ENCODE results near the gene VAV3. TPM values are rescaled to one million over a fixed set of nuclear protein-coding genes. Genes with fewer than 3 reads are reported as not detected.
A peak's percentile ranks its signal among the peaks of the same experiment; 100 is the strongest.

VAV3 gene
- total and polyA plus RNA-seq, 10 of the 15 experiments (the other 5 are each of a cell fraction or from before 2014, with no cell fraction given): 0.84 to 5.5 (median 3.4) TPM

- TF ChIP-seq, protein P1, sequence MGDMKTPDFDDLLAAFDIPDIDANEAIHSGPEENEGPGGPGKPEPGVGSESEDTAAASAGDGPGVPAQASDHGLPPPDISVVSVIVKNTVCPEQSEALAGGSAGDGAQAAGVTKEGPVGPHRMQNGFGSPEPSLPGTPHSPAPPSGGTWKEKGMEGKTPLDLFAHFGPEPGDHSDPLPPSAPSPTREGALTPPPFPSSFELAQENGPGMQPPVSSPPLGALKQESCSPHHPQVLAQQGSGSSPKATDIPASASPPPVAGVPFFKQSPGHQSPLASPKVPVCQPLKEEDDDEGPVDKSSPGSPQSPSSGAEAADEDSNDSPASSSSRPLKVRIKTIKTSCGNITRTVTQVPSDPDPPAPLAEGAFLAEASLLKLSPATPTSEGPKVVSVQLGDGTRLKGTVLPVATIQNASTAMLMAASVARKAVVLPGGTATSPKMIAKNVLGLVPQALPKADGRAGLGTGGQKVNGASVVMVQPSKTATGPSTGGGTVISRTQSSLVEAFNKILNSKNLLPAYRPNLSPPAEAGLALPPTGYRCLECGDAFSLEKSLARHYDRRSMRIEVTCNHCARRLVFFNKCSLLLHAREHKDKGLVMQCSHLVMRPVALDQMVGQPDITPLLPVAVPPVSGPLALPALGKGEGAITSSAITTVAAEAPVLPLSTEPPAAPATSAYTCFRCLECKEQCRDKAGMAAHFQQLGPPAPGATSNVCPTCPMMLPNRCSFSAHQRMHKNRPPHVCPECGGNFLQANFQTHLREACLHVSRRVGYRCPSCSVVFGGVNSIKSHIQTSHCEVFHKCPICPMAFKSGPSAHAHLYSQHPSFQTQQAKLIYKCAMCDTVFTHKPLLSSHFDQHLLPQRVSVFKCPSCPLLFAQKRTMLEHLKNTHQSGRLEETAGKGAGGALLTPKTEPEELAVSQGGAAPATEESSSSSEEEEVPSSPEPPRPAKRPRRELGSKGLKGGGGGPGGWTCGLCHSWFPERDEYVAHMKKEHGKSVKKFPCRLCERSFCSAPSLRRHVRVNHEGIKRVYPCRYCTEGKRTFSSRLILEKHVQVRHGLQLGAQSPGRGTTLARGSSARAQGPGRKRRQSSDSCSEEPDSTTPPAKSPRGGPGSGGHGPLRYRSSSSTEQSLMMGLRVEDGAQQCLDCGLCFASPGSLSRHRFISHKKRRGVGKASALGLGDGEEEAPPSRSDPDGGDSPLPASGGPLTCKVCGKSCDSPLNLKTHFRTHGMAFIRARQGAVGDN (IDR thresholded peaks at IDR 0.05): no peak; the same call in 1 of the 2 replicates
- TF ChIP-seq NFYB (IDR thresholded peaks at IDR 0.05; ENCODE audit: insufficient read depth, low read depth, low read length) (no peak), PAX8 (IDR thresholded peaks at IDR 0.05) (no peak), CHD4 (IDR thresholded peaks at IDR 0.05) (no peak), ZNF384 (IDR thresholded peaks at IDR 0.05; ENCODE audit: borderline replicate concordance, low read depth, low read length) (no peak), SREBF2 (IDR thresholded peaks at IDR 0.05; ENCODE audit: low read length) (no peak), ZNF207 (IDR thresholded peaks at IDR 0.05; ENCODE audit: borderline replicate concordance) (no peak), KDM1A (IDR thresholded peaks at IDR 0.05; ENCODE audit: borderline replicate concordance) (no peak), KAT2A (conservative IDR thresholded peaks at IDR 0.05; ENCODE audit: control insufficient read depth, low read depth, low read length) (no peak), SMAD1 (IDR thresholded peaks at IDR 0.05; ENCODE audit: low read depth, partially characterized antibody) (no peak), NFXL1 (IDR thresholded peaks at IDR 0.05; ENCODE audit: borderline replicate concordance) (no peak), ZZZ3 (IDR thresholded peaks at IDR 0.05; ENCODE audit: control insufficient read depth, insufficient read length, low read depth) (no peak), PAX5 (IDR thresholded peaks at IDR 0.05; ENCODE audit: borderline replicate concordance, low read depth, low read length) (peak; percentile 95), ZSCAN29 (IDR thresholded peaks at IDR 0.05) (no peak), RCOR1 (conservative IDR thresholded peaks at IDR 0.05; ENCODE audit: low read depth, low read length) (0 out of 2 replicates have a peak, but pooled peaks have one; percentile 47), LARP7 (IDR thresholded peaks at IDR 0.05) (no peak; the same call in 1 of the 2 replicates), ZNF274 (IDR thresholded peaks at IDR 0.05; ENCODE audit: insufficient read depth, insufficient read length) (no peak), CBX3 (IDR thresholded peaks at IDR 0.05; ENCODE audit: borderline replicate concordance, low read depth) (no peak), RAD21 (IDR thresholded peaks at IDR 0.05; ENCODE audit: insufficient read depth, low read depth, low read length) (peak; percentile 37; the same call in 1 of the 2 replicates), POU2F2 (IDR thresholded peaks at IDR 0.05; ENCODE audit: borderline replicate concordance, low read depth, low read length) (peak; percentile 86; the same call in 2 of the 3 replicates), MXI1 (IDR thresholded peaks at IDR 0.05; ENCODE audit: low read depth, low read length) (peak; percentile 28; the same call in 1 of the 2 replicates)
- TF ChIP-seq, protein P2, sequence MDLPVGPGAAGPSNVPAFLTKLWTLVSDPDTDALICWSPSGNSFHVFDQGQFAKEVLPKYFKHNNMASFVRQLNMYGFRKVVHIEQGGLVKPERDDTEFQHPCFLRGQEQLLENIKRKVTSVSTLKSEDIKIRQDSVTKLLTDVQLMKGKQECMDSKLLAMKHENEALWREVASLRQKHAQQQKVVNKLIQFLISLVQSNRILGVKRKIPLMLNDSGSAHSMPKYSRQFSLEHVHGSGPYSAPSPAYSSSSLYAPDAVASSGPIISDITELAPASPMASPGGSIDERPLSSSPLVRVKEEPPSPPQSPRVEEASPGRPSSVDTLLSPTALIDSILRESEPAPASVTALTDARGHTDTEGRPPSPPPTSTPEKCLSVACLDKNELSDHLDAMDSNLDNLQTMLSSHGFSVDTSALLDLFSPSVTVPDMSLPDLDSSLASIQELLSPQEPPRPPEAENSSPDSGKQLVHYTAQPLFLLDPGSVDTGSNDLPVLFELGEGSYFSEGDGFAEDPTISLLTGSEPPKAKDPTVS (IDR thresholded peaks at IDR 0.05; ENCODE audit: low read depth, low read length): no peak
- TF ChIP-seq, protein P3, sequence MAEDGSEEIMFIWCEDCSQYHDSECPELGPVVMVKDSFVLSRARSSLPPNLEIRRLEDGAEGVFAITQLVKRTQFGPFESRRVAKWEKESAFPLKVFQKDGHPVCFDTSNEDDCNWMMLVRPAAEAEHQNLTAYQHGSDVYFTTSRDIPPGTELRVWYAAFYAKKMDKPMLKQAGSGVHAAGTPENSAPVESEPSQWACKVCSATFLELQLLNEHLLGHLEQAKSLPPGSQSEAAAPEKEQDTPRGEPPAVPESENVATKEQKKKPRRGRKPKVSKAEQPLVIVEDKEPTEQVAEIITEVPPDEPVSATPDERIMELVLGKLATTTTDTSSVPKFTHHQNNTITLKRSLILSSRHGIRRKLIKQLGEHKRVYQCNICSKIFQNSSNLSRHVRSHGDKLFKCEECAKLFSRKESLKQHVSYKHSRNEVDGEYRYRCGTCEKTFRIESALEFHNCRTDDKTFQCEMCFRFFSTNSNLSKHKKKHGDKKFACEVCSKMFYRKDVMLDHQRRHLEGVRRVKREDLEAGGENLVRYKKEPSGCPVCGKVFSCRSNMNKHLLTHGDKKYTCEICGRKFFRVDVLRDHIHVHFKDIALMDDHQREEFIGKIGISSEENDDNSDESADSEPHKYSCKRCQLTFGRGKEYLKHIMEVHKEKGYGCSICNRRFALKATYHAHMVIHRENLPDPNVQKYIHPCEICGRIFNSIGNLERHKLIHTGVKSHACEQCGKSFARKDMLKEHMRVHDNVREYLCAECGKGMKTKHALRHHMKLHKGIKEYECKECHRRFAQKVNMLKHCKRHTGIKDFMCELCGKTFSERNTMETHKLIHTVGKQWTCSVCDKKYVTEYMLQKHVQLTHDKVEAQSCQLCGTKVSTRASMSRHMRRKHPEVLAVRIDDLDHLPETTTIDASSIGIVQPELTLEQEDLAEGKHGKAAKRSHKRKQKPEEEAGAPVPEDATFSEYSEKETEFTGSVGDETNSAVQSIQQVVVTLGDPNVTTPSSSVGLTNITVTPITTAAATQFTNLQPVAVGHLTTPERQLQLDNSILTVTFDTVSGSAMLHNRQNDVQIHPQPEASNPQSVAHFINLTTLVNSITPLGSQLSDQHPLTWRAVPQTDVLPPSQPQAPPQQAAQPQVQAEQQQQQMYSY (CRISPR knock-in tag; IDR thresholded peaks at IDR 0.05): no peak
Observed at GRCh38 chr1:107935396-107936064, 29.4 kb downstream of the VAV3 start (continued).

Measured in GM12878 (cell line).